DMS53 (cell line): Measurements from ENCODE around the gene PLPP7.

Experiments
- DNase-seq: peaks from one replicate; lab custom pipeline; 2025; lab: John Stamatoyannopoulos, UW

PLPP7 gene

GRCh38 chr9:131281119-131281965, 8.2 kb upstream of the PLPP7 start:
- no peak for DNase-seq

DNA sequence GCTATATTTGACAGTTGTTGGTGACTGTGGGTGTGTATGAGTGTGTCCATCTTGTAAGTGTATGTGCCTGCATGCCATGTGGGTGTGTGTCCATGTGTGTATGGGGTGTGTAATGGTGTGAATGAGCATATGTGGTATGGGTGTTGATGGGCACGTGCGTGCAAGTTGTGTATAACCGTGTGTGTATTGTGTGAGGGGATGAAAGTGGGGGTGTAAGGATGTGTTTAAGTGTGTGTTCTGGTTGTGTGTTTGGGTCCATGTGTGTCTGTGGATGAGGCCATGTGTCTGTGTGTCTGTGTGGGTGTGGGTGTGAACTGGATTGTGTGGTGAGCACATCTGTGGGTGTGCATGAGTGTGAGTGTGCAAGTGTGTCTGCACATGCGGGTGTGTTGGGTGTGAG, 7.3 kb upstream of the PLPP7 start:
- DNase-seq = no peak

DNA sequence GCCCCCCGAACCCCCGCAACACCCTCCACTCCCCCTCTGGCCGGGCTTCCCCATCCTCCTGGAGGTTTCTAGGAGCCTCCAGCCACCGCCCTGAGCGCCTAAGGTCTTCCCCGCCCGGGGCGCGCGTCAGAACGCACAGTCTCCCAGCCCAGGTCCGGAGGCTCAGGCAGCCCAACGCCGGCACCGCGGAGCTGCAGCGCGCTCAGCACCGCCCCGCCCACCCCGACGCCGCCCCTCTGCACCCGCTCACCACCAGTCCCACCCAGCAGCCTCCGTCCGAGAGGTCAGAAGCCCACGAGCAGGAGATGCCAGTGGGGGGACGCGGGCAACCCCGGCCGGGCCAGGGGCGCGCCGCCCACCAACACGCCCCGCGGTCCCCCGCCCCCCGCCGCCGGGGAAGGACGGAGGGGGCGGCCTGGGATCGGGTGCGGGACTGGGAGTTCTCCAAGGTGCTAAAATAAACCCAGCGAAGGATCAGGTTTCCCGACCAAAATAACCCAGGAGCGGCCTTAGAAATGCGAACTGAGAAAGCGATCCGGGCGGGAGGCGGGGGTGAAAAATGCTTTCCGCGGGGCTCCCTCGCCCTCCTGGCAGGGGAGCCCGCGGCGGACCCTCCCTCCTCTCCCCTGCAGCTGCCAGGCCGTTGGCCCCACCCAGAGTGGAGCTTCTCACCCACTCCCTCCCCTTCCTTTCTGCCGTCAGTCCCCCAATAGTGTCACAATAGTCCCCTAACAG, 6.7 kb upstream of the PLPP7 start:
- DNase-seq = no peak

- no peak for DNase-seq
Measured at GRCh38 chr9:131284856-131285255, 4.7 kb upstream of the PLPP7 start.

DNA sequence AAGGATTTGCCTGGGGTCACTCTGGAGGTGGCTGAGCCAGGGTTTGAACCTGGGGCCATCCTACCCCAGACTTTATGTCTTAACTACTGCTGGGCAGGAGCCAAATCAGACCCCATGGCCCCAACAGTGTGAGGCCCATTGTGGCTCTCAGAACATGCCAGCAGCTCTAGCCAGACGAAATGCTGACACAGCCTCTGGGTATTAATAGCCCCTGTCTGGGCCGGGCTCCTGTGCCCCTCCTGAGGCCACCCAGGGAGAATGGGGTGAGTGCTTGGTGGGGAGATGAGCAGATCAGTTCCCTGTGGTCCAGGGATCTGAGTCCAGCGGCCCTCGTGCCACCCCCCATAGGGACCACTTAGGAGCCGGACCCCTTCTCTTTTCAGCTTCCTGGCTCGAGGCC, 2.2 kb upstream of the PLPP7 start:
- DNase-seq = no peak

GRCh38 chr9:131288217-131288616, 1.3 kb upstream of the PLPP7 start:
- DNase-seq = no peak

DNA sequence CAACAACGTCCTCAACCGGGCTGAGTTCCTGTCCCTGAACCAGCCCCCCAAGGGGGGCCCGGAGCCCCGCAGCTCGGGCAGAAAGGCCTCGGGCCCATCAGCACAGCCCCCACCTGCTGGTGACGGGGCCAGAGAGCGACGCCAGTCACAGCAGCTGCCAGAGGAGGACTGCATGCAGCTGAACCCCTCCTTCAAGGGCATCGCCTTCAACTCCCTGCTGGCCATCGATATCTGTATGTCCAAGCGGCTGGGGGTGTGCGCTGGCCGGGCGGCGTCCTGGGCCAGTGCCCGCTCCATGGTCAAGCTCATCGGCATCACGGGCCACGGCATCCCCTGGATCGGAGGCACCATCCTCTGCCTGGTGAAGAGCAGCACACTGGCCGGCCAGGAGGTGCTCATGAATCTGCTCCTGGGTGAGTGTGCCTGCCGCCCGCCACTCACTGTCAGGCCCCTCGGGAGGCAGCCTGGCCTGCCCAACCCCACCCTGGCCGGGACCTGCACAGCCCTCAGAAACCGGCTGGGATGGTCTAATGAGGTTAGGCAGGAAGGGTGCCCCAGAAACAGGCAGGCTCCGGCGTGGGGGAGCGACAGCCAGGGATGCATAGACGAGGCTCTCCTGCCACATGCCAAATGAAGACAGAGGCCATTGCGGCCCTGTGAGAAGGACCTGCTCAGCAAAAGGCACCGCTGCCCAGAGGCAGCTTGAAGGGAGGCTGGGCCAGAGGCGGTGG, 678 bp downstream of the PLPP7 start:
- no peak for DNase-seq

- DNase-seq = no peak
Measured at GRCh38 chr9:131290767-131291370, 1.3 kb downstream of the PLPP7 start.

DNA sequence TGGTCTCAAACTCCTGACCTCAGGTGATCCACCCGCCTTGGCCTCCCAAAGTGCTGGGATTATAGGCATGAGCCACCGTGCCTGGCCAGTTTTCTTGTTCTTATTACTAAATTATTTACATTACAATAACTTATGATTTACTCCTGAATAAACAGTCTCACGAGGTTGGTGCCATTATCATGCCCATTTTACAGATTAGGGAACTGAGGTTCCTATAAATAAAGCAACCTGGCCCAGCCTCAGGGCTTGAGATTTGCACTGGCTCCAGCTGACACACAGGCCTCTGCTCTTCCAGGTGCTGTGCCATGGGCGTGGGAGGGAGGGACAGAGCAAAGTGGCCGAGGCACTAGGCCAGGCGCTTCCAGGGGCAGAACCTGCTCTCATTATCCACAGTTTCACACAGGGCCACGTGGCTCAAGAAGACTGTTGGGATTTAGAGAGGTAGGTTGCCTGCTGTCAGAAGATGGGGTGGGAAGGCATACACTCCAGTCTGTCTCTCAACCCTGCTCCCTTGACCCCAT, 2.3 kb downstream of the PLPP7 start:
- no peak for DNase-seq

- DNase-seq = no peak
Measured at GRCh38 chr9:131292937-131293336, 3.4 kb downstream of the PLPP7 start.

DNA sequence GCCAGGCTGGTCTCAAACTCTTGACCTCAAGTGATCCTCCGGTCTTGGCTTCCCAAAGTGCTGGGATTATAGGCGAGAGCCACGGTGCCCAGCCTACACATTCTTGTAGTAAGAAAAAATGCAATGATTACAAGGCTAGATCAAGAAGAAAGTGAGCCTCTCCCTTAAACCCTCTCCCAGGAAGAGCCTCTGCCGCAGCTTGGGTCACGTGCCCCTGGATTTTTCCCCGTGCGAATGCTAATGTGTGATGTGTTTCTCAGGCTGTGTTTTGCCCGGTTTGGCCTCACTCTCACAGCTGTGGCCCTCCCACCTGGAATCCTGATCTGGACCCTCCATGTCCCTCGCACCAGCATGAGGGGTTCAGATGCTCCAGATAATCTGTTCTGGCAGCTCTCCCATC, 6.9 kb downstream of the PLPP7 start:
- DNase-seq = no peak

DNA sequence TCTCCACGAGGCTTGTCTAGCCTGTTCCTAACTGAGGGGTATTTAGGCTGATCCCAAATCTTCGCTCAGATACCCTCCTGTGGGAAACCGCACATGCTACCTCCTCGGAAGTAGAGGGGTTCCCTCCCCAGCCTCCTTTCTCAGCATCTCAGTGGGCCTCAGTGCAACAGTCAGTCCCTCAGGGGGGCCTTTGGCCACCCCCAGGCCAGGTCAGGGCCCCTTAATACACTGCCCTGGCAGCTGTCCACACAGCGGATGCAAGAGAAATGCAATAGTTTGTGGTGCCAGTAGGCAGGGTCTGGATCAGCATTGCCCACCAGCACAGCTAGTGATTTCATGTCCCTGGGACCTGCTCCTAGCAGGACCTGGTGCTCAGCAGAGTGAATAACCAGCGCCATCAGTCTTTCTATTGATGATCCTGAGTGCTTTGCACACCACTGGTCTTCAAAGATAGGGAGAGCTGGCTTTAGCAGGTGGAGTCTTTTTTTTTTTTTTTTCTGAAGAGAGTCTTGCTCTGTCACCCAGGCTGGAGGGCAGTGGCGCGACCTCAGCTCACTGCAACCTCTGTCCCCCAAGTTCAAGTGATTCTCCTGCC, 7.5 kb downstream of the PLPP7 start:
- DNase-seq = no peak

- no peak for DNase-seq
Measured at GRCh38 chr9:131297903-131298302, 8.4 kb downstream of the PLPP7 start.

- no peak for DNase-seq
Measured at GRCh38 chr9:131298341-131298740, 8.8 kb downstream of the PLPP7 start.

DNA sequence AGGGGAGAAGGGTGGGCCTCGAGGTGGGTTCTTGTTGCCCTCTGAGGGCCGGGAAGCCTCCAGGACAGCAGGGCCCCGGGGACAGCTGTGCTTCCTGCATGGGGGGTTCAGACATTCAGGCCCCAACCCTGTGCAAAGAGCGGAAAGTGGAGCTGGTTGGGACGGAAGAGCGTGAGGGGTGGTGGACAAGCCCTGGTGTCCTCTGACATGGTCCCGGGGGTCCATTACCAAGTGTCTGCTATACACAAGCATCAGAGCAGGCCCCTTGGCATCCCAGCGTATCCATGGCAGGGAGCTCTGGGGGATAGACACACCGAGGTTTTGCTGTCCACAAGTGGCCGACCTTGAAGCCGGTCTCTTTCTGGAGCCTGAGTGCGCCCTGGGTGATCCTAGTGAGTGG, 9.3 kb downstream of the PLPP7 start:
- no peak for DNase-seq

DNA sequence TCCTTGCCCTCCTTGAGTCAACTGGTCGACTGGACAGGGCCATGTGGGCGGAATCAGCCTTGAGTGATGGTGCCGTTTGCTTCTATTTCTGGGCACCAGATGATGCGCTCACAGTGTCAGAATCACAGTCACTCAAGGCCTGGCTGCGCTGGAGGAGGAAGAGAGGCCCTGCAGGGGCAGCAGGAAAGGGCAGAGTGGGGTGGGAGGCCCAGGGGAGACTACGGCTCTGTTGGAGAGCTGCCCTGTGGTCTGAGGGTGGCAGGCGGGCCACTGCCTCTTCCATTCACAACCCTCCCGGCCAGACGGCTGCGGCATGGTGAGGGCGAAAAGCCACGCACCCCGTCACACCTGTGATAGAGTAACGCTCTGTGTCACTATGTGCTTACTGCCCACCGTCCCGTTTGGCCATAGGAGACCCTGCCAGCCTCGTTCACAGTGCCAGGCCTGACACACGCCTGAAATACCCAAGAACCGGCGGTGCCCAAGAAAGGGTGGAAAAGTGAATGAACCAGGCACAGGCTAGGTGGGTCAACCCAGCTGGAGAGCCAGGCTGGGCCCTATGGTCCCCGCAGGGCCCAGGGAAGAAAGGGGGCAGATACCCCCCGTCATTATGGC, 9.9 kb downstream of the PLPP7 start:
- no peak for DNase-seq

DNA sequence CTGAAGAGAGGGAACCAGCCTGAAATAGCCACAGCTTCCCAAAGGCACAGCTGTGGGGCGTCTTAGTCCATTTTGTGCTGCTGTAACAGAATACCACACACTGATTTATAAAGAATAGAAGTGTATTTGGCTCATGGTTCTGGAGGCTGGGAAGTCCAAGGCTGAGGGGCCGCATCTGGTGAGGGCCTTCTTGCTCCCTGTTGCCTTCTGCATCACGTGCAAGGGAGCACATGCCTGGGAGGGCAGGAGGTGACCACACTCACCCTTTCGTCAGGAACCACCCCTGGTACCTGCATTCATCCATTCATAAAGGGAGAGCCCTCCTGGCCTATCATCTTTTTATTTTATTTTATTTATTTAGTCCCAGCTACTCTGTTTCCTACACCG, 10.4 kb downstream of the PLPP7 start:
- DNase-seq = no peak

- DNase-seq = no peak
Measured at GRCh38 chr9:131300444-131300843, 10.9 kb downstream of the PLPP7 start.

- DNase-seq = no peak
Measured at GRCh38 chr9:131302244-131303075, 12.9 kb downstream of the PLPP7 start.
